Pancreas (tissue), 10 donors: ENCODE results near the gene RAB3IL1. TPM values are rescaled to one million over a fixed set of nuclear protein-coding genes. Genes with fewer than 3 reads are reported as not detected.
A peak's percentile ranks its signal among the peaks of the same experiment; 100 is the strongest.

ENCODE experiments used
- ATAC-seq, 4 donors: fragments of 200-7000 bp; cut with Tn5 transposase; one replicate each; pipeline versions ENCODE4 v1.8.0 to v1.9.1; 2020; ENCODE audit warnings: mild to moderate bottlenecking in 4 of 4, moderate library complexity in 4 of 4
- DNase-seq, 6 donors: peaks; one replicate each; pipeline ENCODE4 v3.0.0-alpha.2; 2020
- FAIRE-seq: peaks from 2 replicates; lab custom pipeline; 2012; peaks lifted over from hg19 to GRCh38; lab: Jason Lieb, UNC
- H3K27ac ChIP-seq, 4 donors: fragments of 200-600 bp; sonication (generic); 1 replicate in 3 of 4; 2 replicates in 1 of 4; pipeline versions ENCODE4 v1.5.0 to v1.8.0; 2020
- H3K27me3 ChIP-seq, 4 donors: fragments of 200-600 bp; one replicate each; pipeline ENCODE4 v1.8.0; 2021
- H3K36me3 ChIP-seq, 3 donors: fragments of 200-600 bp; sonication (generic) in 1 of 3; one replicate each; pipeline versions ENCODE4 v1.5.0 to v1.8.0; 2020 to 2021
- H3K4me1 ChIP-seq, 3 donors: fragments of 200-600 bp; one replicate each; pipeline ENCODE4 v1.8.0; 2021
- H3K4me3 ChIP-seq, 4 donors: fragments of 200-600 bp; sonication (generic) in 2 of 4; one replicate each; pipeline versions ENCODE4 v1.5.0 to v1.8.0; 2020 to 2021
- H3K9me3 ChIP-seq, 4 donors: fragments of 200-600 bp; one replicate each; pipeline ENCODE4 v1.8.0; 2021
- WGBS, 2 donors: extraction: QIAGEN DNeasy Blood & Tissue Kit; methylation state at CpG; one replicate each; pipeline ENCODE4 v1.1.7; 2013; 5-methylcytosine and 5-hydroxymethylcytosine counted together
- intact Hi-C, 3 donors: fragments of 100-400 bp; cut with DNase I; formaldehyde crosslinking; loops; one replicate each; pipeline versions ENCODE4 v1.11.1 to v1.14.2; 2022
- polyA plus RNA-seq, 2 donors: library from polyadenylated mRNA; stranded (reverse); fragments of 200-250 nt; gene quantifications; one replicate each; pipeline ENCODE4 v1.2.3, GENCODE V29; 2013
- total RNA-seq, 6 donors: library from RNA; stranded (reverse); fragmentation: NEBNext Ultra II Directional in 4 of 6; extraction: Animal tissue kit (Norgen Biotek cat#: 25700) in 4 of 6; gene quantifications; one replicate each; pipeline versions ENCODE4 v1.2.1 to v1.2.4, GENCODE V29; 2021 to 2023
- TF ChIP-seq, protein P1 (sequence below), 4 donors: fragments of 200-600 bp; sonication (generic) in 3 of 4; IDR thresholded peaks; one replicate each; pipeline versions ENCODE4 v1.5.0 to v1.8.0; 2021; ENCODE audit warnings: antibody characterized with exemption in 4 of 4
- donor health status: healthy with polysubstance abuse.
- donor health status: DM: no; HTN: no; CAD: no; lungs with moderate emphysema.
- donor health status: DM: no; HTN: no; CAD: no.
- donor health status: control.
- donor health status: control.
- donor health status: Bipolar disorder and iron deficiency.
- donor health status: DM: yes; HTN: yes; CAD: no.
- donor health status: DM: no; HTN: no; CAD: no.
- donor health status: DM: no; HTN: no; CAD: no.
- donor health status: DM: yes; HTN: yes; CAD: no.

Gene RAB3IL1
- total and polyA plus RNA-seq, 8 donors, result 1.9 to 5.6 (median 3.2) TPM

DNA sequence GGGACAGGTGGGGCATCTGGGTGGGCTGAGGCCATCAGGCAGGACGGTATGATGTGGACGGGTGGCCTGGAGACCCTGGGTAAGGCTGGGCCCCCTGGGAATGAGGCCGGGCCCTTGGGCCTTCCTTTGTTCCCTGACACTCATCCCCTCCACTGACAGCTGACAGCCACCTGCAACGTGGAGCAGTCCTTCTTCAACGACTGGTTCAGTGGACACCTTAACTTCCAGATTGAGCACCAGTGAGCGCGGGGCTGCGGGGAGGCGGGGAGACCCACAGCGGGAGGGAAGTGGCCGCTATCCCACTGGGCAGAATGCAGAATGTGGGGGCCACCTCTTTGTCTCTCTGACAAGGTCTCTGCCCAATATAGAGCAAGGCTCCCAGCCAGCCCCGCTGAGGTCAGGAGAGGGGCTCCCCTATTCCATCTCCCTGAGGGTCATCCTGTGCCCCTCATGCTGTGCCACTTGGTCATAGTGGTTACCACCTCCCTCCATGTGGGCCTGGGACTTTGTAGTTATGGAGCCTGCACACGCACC, 53.8 kb downstream of the RAB3IL1 start:
- H3K27ac ChIP-seq, result no peak overlapping the region
- WGBS, 2 donors, result 93 to 95% methylated on average over 13 of the region's 13 CpGs
- FAIRE-seq (no peak), DNase-seq (peak in 1 of 6 donors; percentile 59), ATAC-seq (no peak)
- no peak overlapping the region for H3K4me3 ChIP-seq
- TF ChIP-seq, protein P1, sequence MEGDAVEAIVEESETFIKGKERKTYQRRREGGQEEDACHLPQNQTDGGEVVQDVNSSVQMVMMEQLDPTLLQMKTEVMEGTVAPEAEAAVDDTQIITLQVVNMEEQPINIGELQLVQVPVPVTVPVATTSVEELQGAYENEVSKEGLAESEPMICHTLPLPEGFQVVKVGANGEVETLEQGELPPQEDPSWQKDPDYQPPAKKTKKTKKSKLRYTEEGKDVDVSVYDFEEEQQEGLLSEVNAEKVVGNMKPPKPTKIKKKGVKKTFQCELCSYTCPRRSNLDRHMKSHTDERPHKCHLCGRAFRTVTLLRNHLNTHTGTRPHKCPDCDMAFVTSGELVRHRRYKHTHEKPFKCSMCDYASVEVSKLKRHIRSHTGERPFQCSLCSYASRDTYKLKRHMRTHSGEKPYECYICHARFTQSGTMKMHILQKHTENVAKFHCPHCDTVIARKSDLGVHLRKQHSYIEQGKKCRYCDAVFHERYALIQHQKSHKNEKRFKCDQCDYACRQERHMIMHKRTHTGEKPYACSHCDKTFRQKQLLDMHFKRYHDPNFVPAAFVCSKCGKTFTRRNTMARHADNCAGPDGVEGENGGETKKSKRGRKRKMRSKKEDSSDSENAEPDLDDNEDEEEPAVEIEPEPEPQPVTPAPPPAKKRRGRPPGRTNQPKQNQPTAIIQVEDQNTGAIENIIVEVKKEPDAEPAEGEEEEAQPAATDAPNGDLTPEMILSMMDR (IDR thresholded peaks at IDR 0.05), result no peak
- no peaks in the 10 kb centered on the region for H3K9me3 ChIP-seq
- intact Hi-C loops, result no loop called here
- H3K27me3 ChIP-seq, result no peaks in the 10 kb centered on the region
- no peaks in the 10 kb centered on the region for H3K36me3 ChIP-seq
- H3K4me1 ChIP-seq, result no peaks in the 10 kb centered on the region

DNA sequence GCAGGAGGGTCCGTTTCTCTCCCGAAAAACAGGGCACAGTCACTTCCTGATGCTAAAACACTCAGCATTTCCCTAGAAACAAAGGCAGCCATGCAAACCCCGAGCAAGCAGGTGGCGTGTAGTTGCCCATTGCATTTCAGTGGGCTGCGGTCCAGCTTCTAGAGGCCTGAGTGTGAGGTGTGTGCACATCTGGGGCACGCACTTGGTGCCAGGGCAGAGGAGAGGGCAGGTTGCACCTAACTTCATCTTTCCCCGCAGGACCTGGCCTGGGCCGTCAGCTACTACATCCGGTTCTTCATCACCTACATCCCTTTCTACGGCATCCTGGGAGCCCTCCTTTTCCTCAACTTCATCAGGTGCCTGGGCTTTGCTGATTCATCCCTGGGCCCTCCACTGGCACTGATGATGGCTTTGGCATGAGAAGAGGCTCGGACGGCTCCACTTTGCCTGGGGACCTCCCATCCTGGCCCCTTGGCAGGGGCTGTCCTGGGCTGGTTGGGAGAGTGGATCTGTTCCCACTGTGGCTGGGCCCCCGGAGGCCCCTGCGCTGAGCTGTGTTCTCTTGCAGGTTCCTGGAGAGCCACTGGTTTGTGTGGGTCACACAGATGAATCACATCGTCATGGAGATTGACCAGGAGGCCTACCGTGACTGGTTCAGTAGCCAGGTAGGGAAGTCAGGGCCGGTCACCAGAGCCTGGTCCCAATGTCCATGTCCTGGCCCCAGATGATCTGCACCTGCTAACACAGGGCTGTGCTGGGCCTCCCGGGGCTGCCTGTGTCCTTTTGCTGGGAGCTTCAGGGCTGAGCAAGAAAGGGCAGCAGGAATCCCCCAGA, 54.4 kb downstream of the RAB3IL1 start:
- 90 to 92% methylated on average over 18 of the region's 18 CpGs for WGBS, 2 donors
- no peak overlapping the region for H3K4me3 ChIP-seq
- H3K9me3 ChIP-seq, result no peaks in the 10 kb centered on the region
- no peaks in the 10 kb centered on the region for H3K27me3 ChIP-seq
- H3K36me3 ChIP-seq, result no peaks in the 10 kb centered on the region
- TF ChIP-seq, protein P1 (IDR thresholded peaks at IDR 0.05), result no peak
- DNase-seq (no peak), ATAC-seq (no peak), FAIRE-seq (no peak)
- intact Hi-C loops, result no loop called here
- no peak overlapping the region for H3K27ac ChIP-seq
- H3K4me1 ChIP-seq, result no peaks in the 10 kb centered on the region

DNA sequence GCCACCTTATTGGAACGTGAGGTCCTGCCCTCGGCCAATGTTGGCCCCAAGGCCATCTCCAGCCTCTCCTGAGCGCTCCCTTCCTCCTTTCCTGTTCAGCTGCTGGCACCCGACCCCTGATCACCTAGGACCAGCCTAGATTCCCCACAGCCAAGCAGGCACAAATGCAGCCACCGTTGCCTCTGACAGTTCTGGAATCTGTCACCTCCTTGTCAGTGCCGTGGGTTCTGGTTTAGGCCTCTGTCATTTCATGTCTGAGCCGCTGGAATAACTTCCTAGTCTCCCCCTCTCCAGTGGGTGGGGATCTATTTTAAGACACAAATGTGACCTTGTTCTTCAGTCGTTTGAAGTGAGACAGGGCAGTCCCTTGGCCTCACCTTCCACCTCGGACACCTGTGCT, 55.7 kb downstream of the RAB3IL1 start:
- FAIRE-seq (no peak), DNase-seq (no peak), ATAC-seq (no peak)
- Histone ChIP-seq H3K4me3 (no peak overlapping the region), H3K9me3 (no peaks in the 10 kb centered on the region), H3K27me3 (no peaks in the 10 kb centered on the region), H3K36me3 (no peaks in the 10 kb centered on the region), H3K27ac (no peak overlapping the region), H3K4me1 (no peaks in the 10 kb centered on the region)
- WGBS, 2 donors, result 63 to 71% methylated on average over 9 of the region's 9 CpGs
- TF ChIP-seq, protein P1 (IDR thresholded peaks at IDR 0.05), result no peak
- intact Hi-C loops, result no loop called here

DNA sequence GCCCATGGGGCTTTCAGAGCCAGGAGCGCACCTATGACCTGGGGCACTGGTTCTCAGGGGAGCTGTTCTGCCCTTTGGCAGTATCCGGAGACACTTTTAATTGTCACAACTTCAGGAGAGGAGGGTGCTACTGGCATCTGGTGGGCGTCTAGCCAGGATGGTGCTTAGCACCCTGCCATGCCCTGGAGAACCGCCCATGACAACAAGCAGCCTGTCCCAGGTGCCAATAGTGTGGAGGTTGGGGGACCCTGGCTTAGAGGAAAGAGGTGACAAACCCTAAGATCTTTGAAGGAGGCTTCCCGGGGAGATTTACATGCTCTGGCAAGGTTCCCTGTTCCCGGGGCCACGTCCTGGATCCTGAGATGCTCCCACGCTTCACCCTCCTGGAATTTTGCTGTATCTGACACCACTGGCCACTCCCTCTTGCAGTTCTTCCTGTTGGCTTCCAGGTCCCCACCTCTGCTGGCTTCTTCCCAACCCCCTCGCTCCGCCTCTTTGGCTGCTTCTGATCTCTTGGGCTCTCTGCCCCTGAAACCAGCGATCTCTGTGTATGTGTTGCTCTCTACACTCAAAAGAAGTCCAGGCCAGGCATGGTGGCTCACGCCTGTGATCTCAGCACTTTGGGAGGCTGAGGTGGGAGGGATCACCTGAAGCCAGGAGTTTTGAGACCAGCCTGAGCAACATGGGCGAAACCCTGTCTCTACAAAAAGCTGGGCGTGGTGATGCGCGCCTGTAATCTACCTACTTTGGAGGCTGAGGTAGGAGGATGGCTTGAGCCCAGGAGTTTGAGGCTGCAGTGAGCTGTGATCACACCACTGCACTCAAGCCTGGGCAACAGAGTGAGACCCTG, 57.1 kb downstream of the RAB3IL1 start:
- no peaks in the 10 kb centered on the region for H3K4me1 ChIP-seq
- H3K4me3 ChIP-seq, result no peak overlapping the region
- ATAC-seq (peak; percentile 86 to 97 (median 90)), DNase-seq (peak; percentile 76 to 90 (median 84)), FAIRE-seq (no peak)
- H3K9me3 ChIP-seq, result no peaks in the 10 kb centered on the region
- no peaks in the 10 kb centered on the region for H3K36me3 ChIP-seq
- 52 to 54% methylated on average over 16 of the region's 16 CpGs for WGBS, 2 donors
- intact Hi-C loops, result no loop called here
- H3K27ac ChIP-seq, result no peak overlapping the region
- TF ChIP-seq, protein P1 (IDR thresholded peaks at IDR 0.05), result no peak
- no peaks in the 10 kb centered on the region for H3K27me3 ChIP-seq
